Caco-2 (cell line): Measurements from ENCODE around the gene FGFR3. TPM values are rescaled to one million over a fixed set of nuclear protein-coding genes. Genes with fewer than 3 reads are reported as not detected.

Experiments
- BruUV-seq: library from RNA; stranded (reverse); fragments of 400-500 nt; replicated peaks from 2 replicates; lab custom pipeline; 2021; lab: Mats Ljungman, UMichigan
- CTCF ChIA-PET: fragments of 300-600 bp; sonication (Branson Sonifier 250); formaldehyde crosslinking; loops from one replicate; lab custom pipeline; 2022; ENCODE audit warnings: antibody characterized with exemption; lab: Charles Lee
- POLR2A ChIA-PET: fragments of 300-600 bp; sonication (Branson Sonifier 250); formaldehyde crosslinking; loops from one replicate; lab custom pipeline; 2022; ENCODE audit warnings: antibody characterized with exemption; lab: Charles Lee
- DNase-seq, 2 experiments: peaks; one replicate each; pipeline versions ENCODE4 v3.0.0 to v3.0.0-alpha.2; 2020 to 2022
- H3K27me3 ChIP-seq: replicated peaks from 2 replicates; pipeline ENCODE4 v1.6.0; 2011; ENCODE audit warnings: low read length; ENCODE audit not compliant: control insufficient read depth, insufficient read depth
- H3K36me3 ChIP-seq: 2 replicates; pipeline ENCODE4 v1.5.1; 2011; ENCODE audit warnings: low read length; ENCODE audit not compliant: control insufficient read depth, insufficient read depth
- H3K4me1 ChIP-seq: fragments of 250-450 bp; sonication (Bioruptor Pico); 2 replicates; pipeline ENCODE4 v1.5.1; 2020; ENCODE audit warnings: mild to moderate bottlenecking
- H3K4me3 ChIP-seq: 2 replicates; pipeline ENCODE4 v1.5.1; 2011; ENCODE audit warnings: low read depth, mild to moderate bottlenecking, control low read depth, low read length
- H3K9me3 ChIP-seq: fragments of 250-450 bp; sonication (Bioruptor Pico); 2 replicates; pipeline ENCODE4 v1.5.1; 2020; ENCODE audit warnings: mild to moderate bottlenecking, moderate library complexity
- H3K27ac Mint-ChIP-seq: one replicate; pipeline ENCODE4 v1.8.0; 2022; ENCODE audit warnings: mixed read lengths; ENCODE audit not compliant: unreplicated experiment
- H3K27me3 Mint-ChIP-seq: one replicate; pipeline ENCODE4 v1.8.0; 2022; ENCODE audit warnings: mixed read lengths; ENCODE audit not compliant: insufficient read depth, unreplicated experiment
- H3K36me3 Mint-ChIP-seq: one replicate; pipeline ENCODE4 v1.8.0; 2022; ENCODE audit warnings: mild to moderate bottlenecking, mixed read lengths; ENCODE audit not compliant: insufficient read depth, unreplicated experiment
- H3K4me1 Mint-ChIP-seq: one replicate; pipeline ENCODE4 v1.8.0; 2022; ENCODE audit warnings: low read depth, mixed read lengths; ENCODE audit not compliant: unreplicated experiment
- H3K4me3 Mint-ChIP-seq: one replicate; pipeline ENCODE4 v1.8.0; 2022; ENCODE audit warnings: mild to moderate bottlenecking, moderate library complexity, mixed read lengths; ENCODE audit not compliant: unreplicated experiment
- H3K9me3 Mint-ChIP-seq: one replicate; pipeline ENCODE4 v1.8.0; 2022; ENCODE audit warnings: mixed read lengths; ENCODE audit not compliant: unreplicated experiment
- CTCF ChIP-seq, 2 experiments: fragments of 200-600 bp in 1 of 2; IDR thresholded peaks; 1 replicate in 1 of 2; 2 replicates in 1 of 2; pipeline versions ENCODE4 v1.5.1 to v1.8.0; 2011 to 2022; ENCODE audit warnings: antibody characterized with exemption in 1 of 2, control low read depth in 1 of 2, inconsistent platforms in 1 of 2, low read depth in 1 of 2, low read length in 1 of 2, mild to moderate bottlenecking in 1 of 2, moderate library complexity in 1 of 2; ENCODE audit not compliant: insufficient read depth in 1 of 2, severe bottlenecking in 1 of 2, unreplicated experiment in 1 of 2
- intact Hi-C: fragments of 100-400 bp; cut with micrococcal nuclease; formaldehyde crosslinking; loops from one replicate; pipeline ENCODE4 v1.10.0; 2022; ENCODE audit not compliant: unreplicated experiment
- total RNA-seq: library from RNA; stranded (reverse); gene quantifications from 2 replicates; pipeline ENCODE4 v1.2.3, GENCODE V29; 2022

FGFR3 gene
- total RNA-seq, 1 experiment from 2014 or later, result 132 TPM

- Histone ChIP-seq H3K27me3 (no peaks in the 10 kb centered on the region), H3K4me3 (no peak overlapping the region), H3K9me3 (no peaks in the 10 kb centered on the region), H3K4me1 (peaks cover 14% of the 10 kb centered on the region; the same call in 1 of the 2 replicates), H3K36me3 (no peaks in the 10 kb centered on the region)
- no peaks in the 10 kb centered on the region for H3K27me3 Mint-ChIP-seq
- no peak overlapping the region for H3K27ac Mint-ChIP-seq
- no TSS peak for BruUV-seq
- H3K9me3 Mint-ChIP-seq, result no peaks in the 10 kb centered on the region
- CTCF ChIA-PET, result interaction anchor here (0.6 to 1.0 kb wide), 3 partner anchors 25 to 168 kb away, joined by 3 read pairs; no protein-coding TSS in a partner anchor
- no peaks in the 10 kb centered on the region for H3K36me3 Mint-ChIP-seq
- H3K4me1 Mint-ChIP-seq, result no peaks in the 10 kb centered on the region
- DNase-seq, result no peak
- POLR2A ChIA-PET, result no interaction called here
- no peak overlapping the region for H3K4me3 Mint-ChIP-seq
- no peak for TF ChIP-seq CTCF (IDR thresholded peaks at IDR 0.05; ENCODE audit: insufficient read depth in 1 of 2, low read depth in 1 of 2, low read length in 1 of 2, severe bottlenecking in 1 of 2, unreplicated experiment in 1 of 2)
- intact Hi-C loops, result no loop called here
These were observed 8.1 kb upstream of the FGFR3 start for GRCh38 chr4:1784789-1785591.

- H3K9me3 ChIP-seq, result no peaks in the 10 kb centered on the region
- no peaks in the 10 kb centered on the region for H3K27me3 ChIP-seq
- Mint-ChIP-seq H3K4me3 (no peak overlapping the region), H3K36me3 (no peaks in the 10 kb centered on the region), H3K9me3 (no peaks in the 10 kb centered on the region), H3K27ac (no peak overlapping the region), H3K4me1 (no peaks in the 10 kb centered on the region), H3K27me3 (no peaks in the 10 kb centered on the region)
- no peak overlapping the region for H3K4me3 ChIP-seq
- ChIA-PET POLR2A (no interaction called here), CTCF (interaction anchor here (0.5 to 1.0 kb wide), 4 partner anchors 18 to 168 kb away, joined by 3 read pairs; no protein-coding TSS in a partner anchor)
- no peaks in the 10 kb centered on the region for H3K36me3 ChIP-seq
- H3K4me1 ChIP-seq, result peaks cover 12% of the 10 kb centered on the region; the same call in 1 of the 2 replicates
- no TSS peak for BruUV-seq
- intact Hi-C loops, result no loop called here
- DNase-seq, result no peak
- TF ChIP-seq CTCF (IDR thresholded peaks at IDR 0.05; ENCODE audit: insufficient read depth in 1 of 2, low read depth in 1 of 2, low read length in 1 of 2, severe bottlenecking in 1 of 2, unreplicated experiment in 1 of 2), result no peak
These were observed 7.5 kb upstream of the FGFR3 start for GRCh38 chr4:1785592-1785991.

GRCh38 chr4:1786544-1787362, 6.3 kb upstream of the FGFR3 start:
- no peak for DNase-seq
- Mint-ChIP-seq H3K9me3 (no peaks in the 10 kb centered on the region), H3K27ac (no peak overlapping the region), H3K36me3 (no peaks in the 10 kb centered on the region), H3K4me3 (no peak overlapping the region), H3K27me3 (no peaks in the 10 kb centered on the region), H3K4me1 (no peaks in the 10 kb centered on the region)
- no TSS peak for BruUV-seq
- Histone ChIP-seq H3K4me3 (no peak overlapping the region), H3K27me3 (no peaks in the 10 kb centered on the region), H3K36me3 (no peaks in the 10 kb centered on the region), H3K4me1 (peaks cover 12% of the 10 kb centered on the region; the same call in 1 of the 2 replicates), H3K9me3 (no peaks in the 10 kb centered on the region)
- intact Hi-C loops, result no loop called here
- CTCF ChIA-PET, result interaction anchor here (0.8 kb wide), 1 partner anchor 9 kb away, joined by 3 read pairs; no protein-coding TSS in a partner anchor
- no peak for TF ChIP-seq CTCF (IDR thresholded peaks at IDR 0.05; ENCODE audit: insufficient read depth in 1 of 2, low read depth in 1 of 2, low read length in 1 of 2, severe bottlenecking in 1 of 2, unreplicated experiment in 1 of 2)
- POLR2A ChIA-PET, result no interaction called here
